GM23338 (cell line): ENCODE results near the gene SRCAP.

Source experiments
- CREB1 ChIP-seq: fragments of 250-450 bp; sonication (Bioruptor Pico); IDR thresholded peaks from 2 replicates; pipeline ENCODE4 v1.5.0; 2020; ENCODE audit warnings: low read depth, mild to moderate bottlenecking, moderate library complexity
- EZH2 ChIP-seq: fragments of 200-600 bp; sonication (generic); IDR thresholded peaks from one replicate; pipeline ENCODE4 v1.8.0; 2017; ENCODE audit warnings: antibody characterized with exemption, mild to moderate bottlenecking, low read depth; ENCODE audit not compliant: unreplicated experiment
- EZH2phosphoT487 ChIP-seq: fragments of 200-600 bp; sonication (generic); IDR thresholded peaks from one replicate; pipeline ENCODE4 v1.8.1; 2018; ENCODE audit warnings: antibody characterized with exemption; ENCODE audit not compliant: unreplicated experiment
- JUNB ChIP-seq: IDR thresholded peaks from one replicate; pipeline ENCODE4 v1.6.1; 2016; ENCODE audit warnings: antibody characterized with exemption; ENCODE audit not compliant: unreplicated experiment
- NANOG ChIP-seq: IDR thresholded peaks from 2 replicates; pipeline ENCODE4 v1.6.1; 2016; ENCODE audit warnings: antibody characterized with exemption, borderline replicate concordance
- POLR2AphosphoS5 ChIP-seq: IDR thresholded peaks from 2 replicates; pipeline ENCODE4 v1.6.1; 2016; ENCODE audit warnings: antibody characterized with exemption, low read depth
- STAT1 ChIP-seq: IDR thresholded peaks from one replicate; pipeline ENCODE4 v1.6.1; 2016; ENCODE audit warnings: antibody characterized with exemption; ENCODE audit not compliant: unreplicated experiment
- ZNF114 ChIP-seq: fragments of 250-450 bp; sonication (Bioruptor Pico); IDR thresholded peaks from 2 replicates; pipeline ENCODE4 v1.5.0; 2020; ENCODE audit warnings: mild to moderate bottlenecking, moderate library complexity
- ZNF331 ChIP-seq: fragments of 250-450 bp; sonication (Bioruptor Pico); IDR thresholded peaks from 2 replicates; pipeline ENCODE4 v1.5.0; 2020; ENCODE audit warnings: low read depth, mild to moderate bottlenecking, moderate library complexity
- TF ChIP-seq, protein P1 (sequence below), 2 experiments: fragments of 200-600 bp in 1 of 2; sonication (generic) in 1 of 2; conservative IDR thresholded peaks; 2 replicates each; pipeline versions ENCODE4 v1.5.1 to v1.6.1; 2016 to 2017; ENCODE audit warnings: antibody characterized with exemption in 2 of 2, low read depth in 2 of 2, mild to moderate bottlenecking in 2 of 2, moderate library complexity in 1 of 2
- TF ChIP-seq, protein P2 (sequence below): IDR thresholded peaks from 2 replicates; pipeline ENCODE4 v1.6.1; 2016; ENCODE audit warnings: antibody characterized with exemption
- TF ChIP-seq, protein P3 (sequence below): IDR thresholded peaks from one replicate; pipeline ENCODE4 v1.6.1; 2018; ENCODE audit warnings: antibody characterized with exemption; ENCODE audit not compliant: unreplicated experiment

DNA sequence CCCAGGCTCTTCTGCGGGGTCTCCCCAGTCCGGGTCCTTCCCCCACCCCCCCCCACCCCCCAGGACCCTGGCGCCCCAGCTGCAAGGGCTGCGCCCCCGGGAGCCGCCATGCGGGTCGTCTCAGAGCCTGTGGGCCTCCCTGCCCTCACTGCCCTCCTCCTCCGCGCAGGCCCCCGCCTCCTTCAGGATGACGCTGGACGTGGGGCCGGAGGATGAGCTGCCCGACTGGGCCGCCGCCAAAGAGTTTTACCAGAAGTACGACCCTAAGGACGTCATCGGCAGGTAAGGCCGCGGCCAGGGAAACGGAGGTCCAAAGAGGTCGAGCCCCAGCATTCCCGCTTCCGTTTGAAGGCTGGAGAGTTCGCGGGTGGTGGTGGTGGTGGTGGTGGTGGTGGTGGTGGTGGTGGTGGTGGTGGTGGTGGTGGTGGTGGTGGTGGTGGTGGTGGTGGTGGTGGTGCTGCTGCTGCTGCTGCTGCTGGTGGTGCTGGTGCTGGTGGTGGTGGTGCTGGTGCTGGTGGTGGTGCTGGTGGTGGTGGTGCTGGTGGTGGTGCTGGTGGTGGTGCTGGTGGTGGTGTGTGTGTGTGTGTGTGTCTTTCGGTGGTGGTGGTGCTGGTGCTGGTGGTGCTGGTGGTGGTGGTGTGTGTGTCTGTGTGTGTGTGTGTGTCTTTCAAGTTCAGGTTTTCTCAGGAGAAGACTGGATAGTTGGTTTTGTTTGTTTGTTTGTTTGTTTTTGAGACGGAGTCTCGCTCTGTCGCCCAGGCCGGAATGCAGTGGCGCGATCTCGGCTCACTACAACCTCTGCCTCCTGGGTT lies 49.9 kb downstream of the SRCAP start:
- TF ChIP-seq, protein P1, sequence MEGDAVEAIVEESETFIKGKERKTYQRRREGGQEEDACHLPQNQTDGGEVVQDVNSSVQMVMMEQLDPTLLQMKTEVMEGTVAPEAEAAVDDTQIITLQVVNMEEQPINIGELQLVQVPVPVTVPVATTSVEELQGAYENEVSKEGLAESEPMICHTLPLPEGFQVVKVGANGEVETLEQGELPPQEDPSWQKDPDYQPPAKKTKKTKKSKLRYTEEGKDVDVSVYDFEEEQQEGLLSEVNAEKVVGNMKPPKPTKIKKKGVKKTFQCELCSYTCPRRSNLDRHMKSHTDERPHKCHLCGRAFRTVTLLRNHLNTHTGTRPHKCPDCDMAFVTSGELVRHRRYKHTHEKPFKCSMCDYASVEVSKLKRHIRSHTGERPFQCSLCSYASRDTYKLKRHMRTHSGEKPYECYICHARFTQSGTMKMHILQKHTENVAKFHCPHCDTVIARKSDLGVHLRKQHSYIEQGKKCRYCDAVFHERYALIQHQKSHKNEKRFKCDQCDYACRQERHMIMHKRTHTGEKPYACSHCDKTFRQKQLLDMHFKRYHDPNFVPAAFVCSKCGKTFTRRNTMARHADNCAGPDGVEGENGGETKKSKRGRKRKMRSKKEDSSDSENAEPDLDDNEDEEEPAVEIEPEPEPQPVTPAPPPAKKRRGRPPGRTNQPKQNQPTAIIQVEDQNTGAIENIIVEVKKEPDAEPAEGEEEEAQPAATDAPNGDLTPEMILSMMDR (conservative IDR thresholded peaks at IDR 0.05; ENCODE audit: low read depth in 2 of 2): no peak
- TF ChIP-seq POLR2AphosphoS5 (no peak), CREB1 (peak; percentile 53), EZH2 (no peak), JUNB (no peak), EZH2phosphoT487 (no peak), NANOG (no peak), ZNF114 (CRISPR knock-in tag) (no peak), ZNF331 (no peak), STAT1 (no peak)
- TF ChIP-seq, protein P2, sequence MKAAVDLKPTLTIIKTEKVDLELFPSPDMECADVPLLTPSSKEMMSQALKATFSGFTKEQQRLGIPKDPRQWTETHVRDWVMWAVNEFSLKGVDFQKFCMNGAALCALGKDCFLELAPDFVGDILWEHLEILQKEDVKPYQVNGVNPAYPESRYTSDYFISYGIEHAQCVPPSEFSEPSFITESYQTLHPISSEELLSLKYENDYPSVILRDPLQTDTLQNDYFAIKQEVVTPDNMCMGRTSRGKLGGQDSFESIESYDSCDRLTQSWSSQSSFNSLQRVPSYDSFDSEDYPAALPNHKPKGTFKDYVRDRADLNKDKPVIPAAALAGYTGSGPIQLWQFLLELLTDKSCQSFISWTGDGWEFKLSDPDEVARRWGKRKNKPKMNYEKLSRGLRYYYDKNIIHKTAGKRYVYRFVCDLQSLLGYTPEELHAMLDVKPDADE: no peak
- TF ChIP-seq, protein P3, sequence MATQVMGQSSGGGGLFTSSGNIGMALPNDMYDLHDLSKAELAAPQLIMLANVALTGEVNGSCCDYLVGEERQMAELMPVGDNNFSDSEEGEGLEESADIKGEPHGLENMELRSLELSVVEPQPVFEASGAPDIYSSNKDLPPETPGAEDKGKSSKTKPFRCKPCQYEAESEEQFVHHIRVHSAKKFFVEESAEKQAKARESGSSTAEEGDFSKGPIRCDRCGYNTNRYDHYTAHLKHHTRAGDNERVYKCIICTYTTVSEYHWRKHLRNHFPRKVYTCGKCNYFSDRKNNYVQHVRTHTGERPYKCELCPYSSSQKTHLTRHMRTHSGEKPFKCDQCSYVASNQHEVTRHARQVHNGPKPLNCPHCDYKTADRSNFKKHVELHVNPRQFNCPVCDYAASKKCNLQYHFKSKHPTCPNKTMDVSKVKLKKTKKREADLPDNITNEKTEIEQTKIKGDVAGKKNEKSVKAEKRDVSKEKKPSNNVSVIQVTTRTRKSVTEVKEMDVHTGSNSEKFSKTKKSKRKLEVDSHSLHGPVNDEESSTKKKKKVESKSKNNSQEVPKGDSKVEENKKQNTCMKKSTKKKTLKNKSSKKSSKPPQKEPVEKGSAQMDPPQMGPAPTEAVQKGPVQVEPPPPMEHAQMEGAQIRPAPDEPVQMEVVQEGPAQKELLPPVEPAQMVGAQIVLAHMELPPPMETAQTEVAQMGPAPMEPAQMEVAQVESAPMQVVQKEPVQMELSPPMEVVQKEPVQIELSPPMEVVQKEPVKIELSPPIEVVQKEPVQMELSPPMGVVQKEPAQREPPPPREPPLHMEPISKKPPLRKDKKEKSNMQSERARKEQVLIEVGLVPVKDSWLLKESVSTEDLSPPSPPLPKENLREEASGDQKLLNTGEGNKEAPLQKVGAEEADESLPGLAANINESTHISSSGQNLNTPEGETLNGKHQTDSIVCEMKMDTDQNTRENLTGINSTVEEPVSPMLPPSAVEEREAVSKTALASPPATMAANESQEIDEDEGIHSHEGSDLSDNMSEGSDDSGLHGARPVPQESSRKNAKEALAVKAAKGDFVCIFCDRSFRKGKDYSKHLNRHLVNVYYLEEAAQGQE: no peak
